Stimulated activated memory B cell treated with anti-CD40 and anti-IgM and Interleukin-4, amounts not matched to agents 10 μg/mL and 1 μg/mL and 100 μg/mL, for 72 hours (primary cell): Measurements from ENCODE around the gene NAPG.
"Not testable (repeated sequence)": the region's sequence is repeated elsewhere in the genome, so short reads cannot be mapped to it uniquely, and the experiment has no call there.

ENCODE experiments used
- ATAC-seq: fragments of 150-1000 bp; cut with Tn5 transposase; 2 replicates; pipeline ENCODE4 v1.10.0; 2021
- H3K27ac Mint-ChIP-seq: one replicate; pipeline ENCODE4 v1.8.0; 2022; ENCODE audit warnings: mild to moderate bottlenecking, mixed read lengths
- H3K27me3 Mint-ChIP-seq: one replicate; pipeline ENCODE4 v1.8.0; 2022; ENCODE audit warnings: mixed read lengths
- H3K36me3 Mint-ChIP-seq: one replicate; pipeline ENCODE4 v1.8.0; 2022; ENCODE audit warnings: mixed read lengths
- H3K4me1 Mint-ChIP-seq: one replicate; pipeline ENCODE4 v1.8.0; 2022; ENCODE audit warnings: mixed read lengths
- H3K4me3 Mint-ChIP-seq: one replicate; pipeline ENCODE4 v1.8.0; 2022; ENCODE audit warnings: mild to moderate bottlenecking, moderate library complexity, mixed read lengths
- H3K9me3 Mint-ChIP-seq: one replicate; pipeline ENCODE4 v1.8.0; 2022; ENCODE audit warnings: mixed read lengths

Gene NAPG

DNA sequence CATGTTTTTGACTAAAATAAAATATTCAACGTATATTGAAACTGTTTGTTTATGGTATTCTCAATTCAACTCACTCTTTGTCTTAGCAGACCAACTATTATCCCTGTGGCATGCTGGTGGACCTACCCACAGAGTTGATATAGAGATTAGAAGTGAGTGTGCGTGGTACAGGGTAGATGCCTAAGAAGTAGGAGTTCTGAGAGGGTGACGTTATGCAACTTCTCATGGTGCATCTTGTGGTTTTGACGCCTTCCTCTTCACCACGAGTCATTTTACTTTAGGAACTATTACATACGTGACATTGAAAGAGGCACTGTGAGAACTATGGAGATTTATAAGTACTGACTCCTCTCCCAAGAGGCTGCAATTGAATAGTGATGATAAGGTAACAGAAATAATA lies 26.6 kb upstream of the NAPG start:
- Mint-ChIP-seq H3K4me1 (no peaks in the 10 kb centered on the region), H3K36me3 (no peaks in the 10 kb centered on the region), H3K27me3 (peaks cover 16% of the 10 kb centered on the region), H3K27ac (no peak overlapping the region), H3K9me3 (peaks cover 2% of the 10 kb centered on the region), H3K4me3 (no peak overlapping the region)
- no peak for ATAC-seq

- ATAC-seq: no peak
- Mint-ChIP-seq H3K27ac (no peak overlapping the region), H3K27me3 (peaks cover 22% of the 10 kb centered on the region)
These were observed 25.8 kb upstream of the NAPG start for GRCh38 chr18:10500038-10500437.

DNA sequence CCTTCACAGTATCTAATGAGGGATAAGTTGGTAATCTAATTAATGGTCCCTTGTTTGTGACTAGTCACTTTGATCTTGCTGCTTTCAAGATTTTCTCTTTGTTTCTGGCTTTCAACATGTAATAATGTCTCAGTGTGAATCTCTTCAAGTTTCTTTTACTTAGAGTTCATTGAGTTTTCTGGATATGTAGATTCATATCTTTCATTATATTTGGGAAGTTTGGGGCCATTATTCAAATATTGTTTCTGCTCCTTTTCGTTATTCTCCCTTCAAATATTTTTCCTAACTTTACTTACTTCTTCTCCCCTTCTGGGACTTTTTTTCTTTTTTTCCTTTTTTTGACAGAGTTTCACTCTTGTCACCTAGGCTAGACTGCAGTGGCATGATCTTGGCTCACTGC lies 21.1 kb upstream of the NAPG start:
- H3K27me3 Mint-ChIP-seq: peaks cover 32% of the 10 kb centered on the region
- peaks cover 9% of the 10 kb centered on the region for H3K9me3 Mint-ChIP-seq
- no peak for ATAC-seq
- H3K4me3 Mint-ChIP-seq: no peak overlapping the region
- no peak overlapping the region for H3K27ac Mint-ChIP-seq
- H3K36me3 Mint-ChIP-seq: peaks cover 8% of the 10 kb centered on the region
- no peaks in the 10 kb centered on the region for H3K4me1 Mint-ChIP-seq

More at GRCh38 chr18:10500038-10500437, 25.8 kb upstream of the NAPG start:
- no peak overlapping the region for H3K4me3 Mint-ChIP-seq
- peaks cover 2% of the 10 kb centered on the region for H3K9me3 Mint-ChIP-seq
- H3K36me3 Mint-ChIP-seq: no peaks in the 10 kb centered on the region
- H3K4me1 Mint-ChIP-seq: no peaks in the 10 kb centered on the region

DNA sequence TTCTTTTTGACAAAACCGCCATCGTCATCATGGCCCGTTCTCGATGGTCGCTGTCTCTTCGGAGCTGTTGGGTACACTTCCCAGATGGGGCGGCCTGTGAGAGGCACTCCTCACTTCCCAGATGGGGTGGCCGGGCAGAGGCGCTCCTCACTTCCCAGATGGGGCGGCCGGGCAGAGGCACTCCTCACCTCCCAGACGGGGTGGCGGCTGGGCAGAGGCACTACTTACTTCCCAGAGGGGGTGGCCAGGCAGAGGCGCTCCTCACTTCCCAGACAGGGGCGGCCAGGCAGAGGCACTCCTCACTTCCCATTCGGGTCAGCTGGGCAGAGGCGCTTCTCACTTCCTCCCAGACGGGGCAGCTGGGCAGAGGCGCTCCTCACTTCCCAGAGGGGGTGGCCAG lies 19.9 kb upstream of the NAPG start:
- H3K36me3 Mint-ChIP-seq, H3K4me1 Mint-ChIP-seq, H3K9me3 Mint-ChIP-seq, H3K4me3 Mint-ChIP-seq, ATAC-seq, H3K27ac Mint-ChIP-seq: not testable (repeated sequence)
- H3K27me3 Mint-ChIP-seq: peaks cover 22% of the 10 kb centered on the region

- Mint-ChIP-seq H3K27ac (no peak overlapping the region), H3K4me1 (no peaks in the 10 kb centered on the region), H3K9me3 (peaks cover 6% of the 10 kb centered on the region)
These were observed 17.2 kb upstream of the NAPG start for GRCh38 chr18:10508591-10508990.

DNA sequence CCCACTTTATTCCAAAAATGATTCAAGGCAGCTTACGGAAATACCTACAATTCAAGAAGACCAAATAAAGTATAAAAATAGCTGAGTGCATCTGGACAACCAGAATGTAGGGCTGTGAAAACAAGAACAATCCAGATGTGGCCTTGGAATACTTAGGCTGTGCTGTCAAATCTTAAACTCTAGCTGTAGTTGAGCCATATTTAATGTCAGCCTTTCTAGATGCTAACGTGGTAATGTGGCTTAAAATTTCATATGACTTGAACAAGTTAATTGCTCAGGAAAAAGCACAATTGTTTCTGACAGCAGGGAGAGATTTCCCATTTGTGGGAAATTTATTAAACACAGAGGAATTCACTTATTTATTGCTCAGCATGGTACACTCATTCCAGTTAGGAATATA lies 14.6 kb upstream of the NAPG start:
- H3K27me3 Mint-ChIP-seq: peaks cover 28% of the 10 kb centered on the region
- peaks cover 6% of the 10 kb centered on the region for H3K9me3 Mint-ChIP-seq
- H3K27ac Mint-ChIP-seq: no peak overlapping the region
- no peak overlapping the region for H3K4me3 Mint-ChIP-seq
- H3K4me1 Mint-ChIP-seq: no peaks in the 10 kb centered on the region
- no peak for ATAC-seq
- H3K36me3 Mint-ChIP-seq: peaks cover 8% of the 10 kb centered on the region

More at GRCh38 chr18:10508591-10508990, 17.2 kb upstream of the NAPG start:
- Mint-ChIP-seq H3K27me3 (peaks cover 30% of the 10 kb centered on the region), H3K36me3 (peaks cover 8% of the 10 kb centered on the region), H3K4me3 (no peak overlapping the region)
- no peak for ATAC-seq

GRCh38 chr18:10514082-10514481 lies 11.7 kb upstream of the NAPG start:
- peaks cover 38% of the 10 kb centered on the region for H3K27me3 Mint-ChIP-seq
- ATAC-seq: no peak
- no peak overlapping the region for H3K4me3 Mint-ChIP-seq
- H3K27ac Mint-ChIP-seq: no peak overlapping the region
- H3K9me3 Mint-ChIP-seq: peaks cover 2% of the 10 kb centered on the region
- peaks cover 5% of the 10 kb centered on the region for H3K36me3 Mint-ChIP-seq
- H3K4me1 Mint-ChIP-seq: no peaks in the 10 kb centered on the region

DNA sequence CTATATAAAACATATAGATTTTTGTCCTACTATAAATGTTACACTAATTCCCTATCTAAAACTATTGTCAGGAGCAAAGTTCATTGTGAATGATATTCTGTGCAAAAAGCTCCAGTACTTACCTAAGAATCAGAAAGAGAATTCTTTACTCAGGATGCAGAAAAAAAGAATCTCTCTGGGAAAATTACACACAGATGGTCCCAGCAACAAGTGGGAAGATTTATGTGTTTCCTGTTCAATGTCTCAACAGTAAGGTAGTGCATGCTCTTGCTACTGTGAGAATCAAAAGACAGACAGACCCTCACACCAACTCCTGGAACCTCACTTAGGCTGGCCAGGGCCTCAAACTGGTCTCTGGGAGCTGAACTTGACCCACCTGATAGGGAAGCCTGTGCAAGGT lies 11.2 kb upstream of the NAPG start:
- Mint-ChIP-seq H3K4me1 (no peaks in the 10 kb centered on the region), H3K27me3 (peaks cover 44% of the 10 kb centered on the region), H3K4me3 (no peak overlapping the region), H3K9me3 (peaks cover 2% of the 10 kb centered on the region), H3K36me3 (peaks cover 5% of the 10 kb centered on the region), H3K27ac (no peak overlapping the region)
- ATAC-seq: no peak

GRCh38 chr18:10515456-10515855 lies 10.4 kb upstream of the NAPG start:
- Mint-ChIP-seq H3K9me3 (peaks cover 2% of the 10 kb centered on the region), H3K4me1 (no peaks in the 10 kb centered on the region), H3K27ac (no peak overlapping the region), H3K4me3 (no peak overlapping the region), H3K36me3 (peaks cover 5% of the 10 kb centered on the region), H3K27me3 (peaks cover 47% of the 10 kb centered on the region)
- ATAC-seq: no peak

DNA sequence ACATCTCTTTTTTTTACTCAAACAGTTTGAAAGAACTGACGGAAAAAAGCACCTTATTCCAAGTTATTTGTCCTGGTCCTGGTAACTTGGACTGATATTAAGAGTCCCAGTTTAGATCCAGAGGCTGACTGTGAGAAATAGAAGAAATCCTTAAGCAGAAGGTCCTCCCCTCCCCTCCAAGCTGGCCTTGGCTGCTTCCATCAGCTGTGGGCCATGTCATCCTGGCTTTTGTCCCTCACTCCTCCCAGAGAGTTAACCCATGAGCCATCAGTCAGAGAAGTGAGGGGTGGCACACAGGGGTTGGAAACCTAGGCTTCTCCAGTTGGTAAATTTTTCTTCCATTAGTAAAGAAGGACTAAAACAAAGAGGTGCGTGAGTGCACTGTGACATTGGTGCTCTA lies 9.7 kb upstream of the NAPG start:
- Mint-ChIP-seq H3K9me3 (peaks cover 2% of the 10 kb centered on the region), H3K27me3 (peaks cover 47% of the 10 kb centered on the region), H3K36me3 (peaks cover 5% of the 10 kb centered on the region), H3K27ac (no peak overlapping the region), H3K4me1 (no peaks in the 10 kb centered on the region), H3K4me3 (no peak overlapping the region)
- ATAC-seq: no peak

DNA sequence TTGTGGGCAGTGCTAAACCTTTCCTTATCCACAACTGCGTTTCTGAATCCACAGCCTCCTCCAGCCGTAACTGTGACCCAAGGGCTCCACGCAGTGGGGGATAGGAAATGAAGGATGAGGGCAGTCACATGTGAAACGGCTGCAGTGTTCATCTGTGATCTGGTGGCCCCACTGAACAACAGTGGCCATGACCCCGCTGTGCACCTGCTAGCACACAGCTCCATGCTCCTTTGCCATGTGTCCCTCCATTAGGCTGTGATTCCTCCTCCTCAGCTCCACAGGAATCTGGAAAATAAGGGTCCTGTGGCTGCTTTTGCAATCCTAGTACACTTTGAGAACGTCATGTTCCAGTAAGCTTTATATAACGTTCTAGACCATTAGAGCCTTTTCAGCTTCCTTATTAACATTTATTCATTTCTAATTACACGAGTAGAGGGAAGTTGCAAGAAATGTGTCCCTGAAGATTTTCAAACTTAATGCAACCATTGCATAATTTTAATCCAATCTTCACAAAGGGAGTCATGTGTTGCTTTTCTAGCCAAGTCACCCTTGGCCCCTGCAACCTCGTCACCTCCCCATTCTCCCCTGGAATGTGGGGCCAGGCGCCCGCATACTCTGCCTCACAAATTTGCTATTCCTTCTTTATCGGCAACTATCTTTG lies 7.1 kb upstream of the NAPG start:
- no peak overlapping the region for H3K27ac Mint-ChIP-seq
- H3K9me3 Mint-ChIP-seq: peaks cover 2% of the 10 kb centered on the region
- ATAC-seq: no peak
- H3K36me3 Mint-ChIP-seq: peaks cover 5% of the 10 kb centered on the region
- no peak overlapping the region for H3K4me3 Mint-ChIP-seq
- H3K4me1 Mint-ChIP-seq: no peaks in the 10 kb centered on the region
- H3K27me3 Mint-ChIP-seq: peaks cover 31% of the 10 kb centered on the region

- ATAC-seq: no peak
- Mint-ChIP-seq H3K4me1 (peaks cover 2% of the 10 kb centered on the region), H3K27ac (no peak overlapping the region), H3K9me3 (peaks cover 2% of the 10 kb centered on the region), H3K36me3 (peaks cover 5% of the 10 kb centered on the region), H3K4me3 (no peak overlapping the region), H3K27me3 (peaks cover 26% of the 10 kb centered on the region)
These were observed 6.5 kb upstream of the NAPG start for GRCh38 chr18:10519366-10519765.

- Mint-ChIP-seq H3K9me3 (peaks cover 2% of the 10 kb centered on the region), H3K27ac (no peak overlapping the region), H3K4me1 (peaks cover 11% of the 10 kb centered on the region), H3K27me3 (peaks cover 26% of the 10 kb centered on the region), H3K36me3 (peaks cover 5% of the 10 kb centered on the region), H3K4me3 (no peak overlapping the region)
- peak; percentile 81 for ATAC-seq
These were observed 5.6 kb upstream of the NAPG start for GRCh38 chr18:10519999-10520935.

GRCh38 chr18:10521566-10521965 lies 4.3 kb upstream of the NAPG start:
- H3K27me3 Mint-ChIP-seq: peaks cover 26% of the 10 kb centered on the region
- no peak overlapping the region for H3K4me3 Mint-ChIP-seq
- no peak overlapping the region for H3K27ac Mint-ChIP-seq
- peaks cover 13% of the 10 kb centered on the region for H3K4me1 Mint-ChIP-seq
- H3K36me3 Mint-ChIP-seq: peaks cover 5% of the 10 kb centered on the region
- peaks cover 2% of the 10 kb centered on the region for H3K9me3 Mint-ChIP-seq
- ATAC-seq: no peak

DNA sequence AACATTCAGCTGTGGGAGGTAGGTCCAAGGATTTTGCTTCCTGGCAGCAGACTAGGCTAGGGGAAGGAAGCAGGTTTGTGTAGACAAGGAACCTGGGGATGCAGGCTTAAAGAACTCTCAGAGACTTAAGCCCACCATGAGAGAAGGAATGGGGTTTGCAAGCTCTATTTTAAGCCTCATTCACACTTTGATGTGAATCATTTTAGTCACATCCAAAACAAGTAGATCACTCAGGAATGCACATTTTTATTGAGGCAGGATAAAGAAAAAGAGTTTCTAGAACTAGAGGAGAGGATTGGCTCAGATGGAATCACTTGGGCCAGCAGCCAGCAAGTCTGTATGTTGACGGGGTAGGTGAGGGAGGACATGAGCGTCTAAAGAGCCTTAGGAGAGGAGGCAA lies 3.3 kb upstream of the NAPG start:
- ATAC-seq: no peak
- Mint-ChIP-seq H3K27ac (no peak overlapping the region), H3K36me3 (peaks cover 1% of the 10 kb centered on the region), H3K9me3 (no peaks in the 10 kb centered on the region), H3K27me3 (peaks cover 20% of the 10 kb centered on the region), H3K4me3 (no peak overlapping the region), H3K4me1 (peaks cover 23% of the 10 kb centered on the region)

DNA sequence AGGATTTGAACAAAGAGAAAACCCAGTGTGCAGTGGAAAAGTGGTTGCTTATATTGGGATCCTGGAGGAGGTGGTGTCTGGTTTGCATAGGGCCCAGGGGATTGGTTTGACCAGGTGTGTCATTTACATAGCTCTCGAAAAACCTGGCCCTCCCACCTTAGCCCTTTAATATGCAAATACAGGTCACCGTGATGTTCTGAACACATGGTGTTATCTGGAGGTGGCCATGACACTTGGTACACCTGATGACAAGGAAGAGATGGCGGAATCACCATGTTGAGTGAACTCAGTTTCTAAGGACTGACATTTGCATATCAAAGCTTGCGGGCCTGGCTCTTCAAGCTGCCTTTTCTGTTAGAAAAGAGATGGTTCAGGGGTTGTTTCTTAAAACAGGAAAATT lies 2.3 kb upstream of the NAPG start:
- Mint-ChIP-seq H3K4me1 (peaks cover 32% of the 10 kb centered on the region), H3K27ac (no peak overlapping the region), H3K4me3 (no peak overlapping the region), H3K36me3 (no peaks in the 10 kb centered on the region), H3K9me3 (no peaks in the 10 kb centered on the region), H3K27me3 (peaks cover 14% of the 10 kb centered on the region)
- ATAC-seq: no peak
